HG03342 (cell line): ENCODE results near the gene BEST3.
"Not testable (repeated sequence)": the region's sequence is repeated elsewhere in the genome, so short reads cannot be mapped to it uniquely, and the experiment has no call there.

Experiments used
- ATAC-seq: cut with Tn5 transposase; IDR thresholded peaks from one replicate; pipeline ENCODE4 v1.9.1; 2021; ENCODE audit warnings: mild to moderate bottlenecking, moderate library complexity; ENCODE audit not compliant: unreplicated experiment

The BEST3 gene

DNA sequence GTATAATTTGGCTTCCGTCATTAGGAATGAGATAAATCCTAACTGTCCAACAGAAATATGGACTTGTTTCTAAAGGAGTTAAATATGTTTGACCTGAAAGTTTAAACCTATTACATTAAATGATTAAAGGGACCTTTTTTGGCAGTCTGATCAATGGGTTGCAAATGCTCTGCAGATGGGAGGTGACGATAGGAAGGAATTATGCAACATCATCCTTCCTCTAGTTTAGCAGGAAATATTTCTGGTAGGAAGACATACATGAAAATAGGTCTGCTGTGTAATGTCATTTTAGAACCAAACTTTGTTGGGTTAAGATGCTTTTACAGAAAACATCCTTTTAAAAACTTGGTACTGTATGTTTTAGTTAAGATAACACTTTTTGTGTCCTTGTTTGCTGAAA is 91.0 kb downstream of the BEST3 start:
- ATAC-seq: no peak

DNA sequence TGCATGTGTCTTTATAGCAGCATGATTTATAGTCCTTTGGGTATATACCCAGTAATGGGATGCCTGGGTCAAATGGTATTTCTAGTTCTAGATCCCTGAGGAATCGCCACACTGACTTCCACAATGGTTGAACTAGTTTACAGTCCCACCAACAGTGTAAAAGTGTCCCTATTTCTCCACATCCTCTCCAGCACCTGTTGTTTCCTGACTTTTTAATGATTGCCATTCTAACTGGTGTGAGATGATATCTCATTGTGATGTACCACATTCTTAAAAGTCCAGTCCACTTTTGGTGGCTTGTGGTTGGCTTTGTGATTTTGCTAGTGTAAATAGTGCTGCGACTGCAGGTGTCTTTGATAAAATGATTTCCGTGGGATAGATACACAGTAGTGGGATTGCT is 94.8 kb downstream of the BEST3 start:
- ATAC-seq: not testable (repeated sequence)
